ENCODE results near the gene OTUD1. TPM values are rescaled to one million over a fixed set of nuclear protein-coding genes. Genes with fewer than 3 reads are reported as not detected.

Gene OTUD1
- total RNA-seq, 1 experiment from 2014 or later = 23.9 TPM

GRCh38 chr10:23418051-23418681 lies 20.7 kb upstream of the OTUD1 start:
- Histone ChIP-seq H3K4me1 (ENCODE audit: insufficient read depth, low read length, poor library complexity, severe bottlenecking) (no peaks in the 10 kb centered on the region), H3K27me3 (replicated peaks; ENCODE audit: insufficient read depth, low read depth, low read length, poor library complexity) (no peaks in the 10 kb centered on the region), H3K4me3 (ENCODE audit: low read depth, low read length, poor library complexity, severe bottlenecking) (no peak overlapping the region), H3K9me3 (ENCODE audit: low read depth, low read length, poor library complexity, severe bottlenecking) (no peaks in the 10 kb centered on the region), H3K36me3 (ENCODE audit: insufficient read depth, low read length, poor library complexity, severe bottlenecking) (no peaks in the 10 kb centered on the region), H3K27ac (ENCODE audit: low read depth, low read length, poor library complexity, severe bottlenecking) (no peak overlapping the region)
- no peak for TF ChIP-seq EZH2 (IDR thresholded peaks at IDR 0.05; ENCODE audit: borderline replicate concordance, low read depth, low read length, poor library complexity, severe bottlenecking)
- no peak for TF ChIP-seq CTCF (conservative IDR thresholded peaks at IDR 0.05; ENCODE audit: low read depth, low read length)
- BruUV-seq (replicated peaks) = no TSS peak
- intact Hi-C loops (cut with micrococcal nuclease; ENCODE audit: unreplicated experiment) = no loop called here
- ChIA-PET POLR2A (ENCODE audit: low non-redundant PET) (no interaction called here), CTCF (no interaction called here)
- DNase-seq (ENCODE audit: low spot score) = no peak

- H3K9me3 ChIP-seq (ENCODE audit: low read depth, low read length, poor library complexity, severe bottlenecking) = no peaks in the 10 kb centered on the region
- intact Hi-C loops (cut with micrococcal nuclease; ENCODE audit: unreplicated experiment) = no loop called here
- POLR2A ChIA-PET (ENCODE audit: low non-redundant PET) = no interaction called here
- no peak overlapping the region for H3K4me3 ChIP-seq (ENCODE audit: low read depth, low read length, poor library complexity, severe bottlenecking)
- no peaks in the 10 kb centered on the region for H3K27me3 ChIP-seq (replicated peaks; ENCODE audit: insufficient read depth, low read depth, low read length, poor library complexity)
- BruUV-seq (replicated peaks) = no TSS peak
- no peaks in the 10 kb centered on the region for H3K36me3 ChIP-seq (ENCODE audit: insufficient read depth, low read length, poor library complexity, severe bottlenecking)
- CTCF ChIA-PET = no interaction called here
- no peak overlapping the region for H3K27ac ChIP-seq (ENCODE audit: low read depth, low read length, poor library complexity, severe bottlenecking)
- no peak for TF ChIP-seq EZH2 (IDR thresholded peaks at IDR 0.05; ENCODE audit: borderline replicate concordance, low read depth, low read length, poor library complexity, severe bottlenecking)
- TF ChIP-seq CTCF (conservative IDR thresholded peaks at IDR 0.05; ENCODE audit: low read depth, low read length) = no peak
- no peak for DNase-seq (ENCODE audit: low spot score)
- no peaks in the 10 kb centered on the region for H3K4me1 ChIP-seq (ENCODE audit: insufficient read depth, low read length, poor library complexity, severe bottlenecking)
These were observed 19.7 kb upstream of the OTUD1 start for GRCh38 chr10:23419201-23419600.

DNA sequence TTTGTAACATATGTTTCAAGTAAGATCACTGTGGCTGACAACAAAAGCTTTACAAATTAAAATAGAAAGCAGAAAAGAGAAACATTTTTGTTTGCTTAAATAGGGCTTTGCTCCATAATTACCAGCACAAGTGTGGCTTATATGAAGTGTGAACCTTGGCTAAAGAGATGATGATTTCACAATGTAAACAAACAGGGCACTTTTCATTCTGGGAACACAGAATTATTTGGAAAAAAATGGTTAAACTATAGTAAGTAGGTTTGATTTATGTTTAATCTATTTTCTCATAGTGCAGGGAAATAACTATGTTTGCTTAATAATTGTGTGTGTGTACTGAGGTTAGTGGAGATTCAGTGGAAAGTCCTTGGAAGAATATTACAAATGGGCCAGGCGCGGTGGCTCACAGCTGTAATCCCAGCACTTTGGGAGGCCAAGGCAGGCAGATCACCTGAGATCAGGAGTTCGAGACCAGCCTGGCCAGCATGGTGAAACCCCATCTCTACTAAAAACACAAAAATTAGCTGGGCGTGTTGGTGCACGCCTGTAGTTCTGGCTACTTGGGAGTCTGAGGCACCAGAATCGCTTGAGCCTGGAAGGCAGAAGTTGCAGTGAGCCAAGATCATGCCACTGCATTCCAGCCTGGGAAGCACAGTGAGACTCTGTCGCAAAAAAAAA lies 19.1 kb upstream of the OTUD1 start:
- ChIA-PET CTCF (no interaction called here), POLR2A (ENCODE audit: low non-redundant PET) (no interaction called here)
- intact Hi-C loops (cut with micrococcal nuclease; ENCODE audit: unreplicated experiment) = no loop called here

More for the DNA sequence above, 19.1 kb upstream of the OTUD1 start:
- Histone ChIP-seq H3K4me3 (ENCODE audit: low read depth, low read length, poor library complexity, severe bottlenecking) (no peak overlapping the region), H3K27me3 (replicated peaks; ENCODE audit: insufficient read depth, low read depth, low read length, poor library complexity) (no peaks in the 10 kb centered on the region), H3K27ac (ENCODE audit: low read depth, low read length, poor library complexity, severe bottlenecking) (no peak overlapping the region), H3K36me3 (ENCODE audit: insufficient read depth, low read length, poor library complexity, severe bottlenecking) (no peaks in the 10 kb centered on the region), H3K4me1 (ENCODE audit: insufficient read depth, low read length, poor library complexity, severe bottlenecking) (no peaks in the 10 kb centered on the region), H3K9me3 (ENCODE audit: low read depth, low read length, poor library complexity, severe bottlenecking) (no peaks in the 10 kb centered on the region)
- DNase-seq (ENCODE audit: low spot score) = no peak
- no TSS peak for BruUV-seq (replicated peaks)
- no peak for TF ChIP-seq EZH2 (IDR thresholded peaks at IDR 0.05; ENCODE audit: borderline replicate concordance, low read depth, low read length, poor library complexity, severe bottlenecking)
- TF ChIP-seq CTCF (conservative IDR thresholded peaks at IDR 0.05; ENCODE audit: low read depth, low read length) = no peak

Data from A673 (cell line).